H9 (cell line): ENCODE data around the gene TRIM44. TPM values are rescaled to one million over a fixed set of nuclear protein-coding genes. Genes with fewer than 3 reads are reported as not detected.

Experiments
- DNase-seq: peaks from one replicate; pipeline ENCODE4 v3.0.0-alpha.2; 2017
- H2AFZ ChIP-seq: one replicate; pipeline ENCODE4 v1.6.1; 2013; ENCODE audit warnings: mild to moderate bottlenecking, low read length, control low read depth, moderate library complexity
- H2AK5ac ChIP-seq: 2 replicates; pipeline ENCODE4 v1.6.1; 2013; ENCODE audit warnings: low read length, control low read depth, mixed read lengths; ENCODE audit not compliant: insufficient read length
- H2BK120ac ChIP-seq: one replicate; pipeline ENCODE4 v1.6.1; 2013; ENCODE audit warnings: low read depth, mild to moderate bottlenecking, low read length, control low read depth, inconsistent platforms; ENCODE audit not compliant: poor library complexity, severe bottlenecking
- H2BK12ac ChIP-seq: 2 replicates; pipeline ENCODE4 v1.6.1; 2013; ENCODE audit warnings: low read length, control low read depth, mixed read lengths, low read depth; ENCODE audit not compliant: insufficient read length
- H2BK15ac ChIP-seq: 2 replicates; pipeline ENCODE4 v1.6.1; 2013; ENCODE audit warnings: low read depth, low read length, control low read depth
- H2BK20ac ChIP-seq: one replicate; pipeline ENCODE4 v1.6.1; 2013; ENCODE audit warnings: low read depth, mild to moderate bottlenecking, low read length, control low read depth, inconsistent platforms; ENCODE audit not compliant: poor library complexity, severe bottlenecking
- H2BK5ac ChIP-seq: 2 replicates; pipeline ENCODE4 v1.6.1; 2013; ENCODE audit warnings: low read length, control low read depth, mixed read lengths; ENCODE audit not compliant: insufficient read length
- H3K14ac ChIP-seq: 2 replicates; pipeline ENCODE4 v1.6.1; 2013; ENCODE audit warnings: low read length, control low read depth; ENCODE audit not compliant: insufficient read depth
- H3K18ac ChIP-seq: 2 replicates; pipeline ENCODE4 v1.6.1; 2013; ENCODE audit warnings: low read depth, mild to moderate bottlenecking, mixed read lengths, low read length, control low read depth; ENCODE audit not compliant: insufficient read length
- H3K23ac ChIP-seq: 2 replicates; pipeline ENCODE4 v1.6.1; 2013; ENCODE audit warnings: low read length, control low read depth, mixed read lengths, low read depth; ENCODE audit not compliant: insufficient read length
- H3K23me2 ChIP-seq: 2 replicates; pipeline ENCODE4 v1.6.1; 2013; ENCODE audit warnings: low read depth, mild to moderate bottlenecking, mixed read lengths, low read length, control low read depth; ENCODE audit not compliant: insufficient read length, poor library complexity, severe bottlenecking
- H3K27ac ChIP-seq: 2 replicates; pipeline ENCODE4 v1.5.1; 2013; ENCODE audit warnings: low read length, control low read depth, mixed read lengths, low read depth; ENCODE audit not compliant: insufficient read length
- H3K27me3 ChIP-seq: 2 replicates; pipeline ENCODE4 v1.6.1; 2013; ENCODE audit warnings: low read length, control low read depth, inconsistent platforms; ENCODE audit not compliant: insufficient read depth
- H3K4ac ChIP-seq: 2 replicates; pipeline ENCODE4 v1.6.1; 2013; ENCODE audit warnings: low read depth, mild to moderate bottlenecking, control low read depth, inconsistent platforms, low read length, moderate library complexity
- H3K4me1 ChIP-seq: 2 replicates; pipeline ENCODE4 v1.6.1; 2013; ENCODE audit warnings: low read length, control low read depth, inconsistent platforms; ENCODE audit not compliant: insufficient read depth
- H3K4me2 ChIP-seq: 2 replicates; pipeline ENCODE4 v1.6.1; 2013; ENCODE audit warnings: low read length, control low read depth, mixed read lengths; ENCODE audit not compliant: insufficient read length, insufficient read depth
- H3K56ac ChIP-seq: 2 replicates; pipeline ENCODE4 v1.6.1; 2013; ENCODE audit warnings: low read depth, mild to moderate bottlenecking, mixed read lengths, low read length, control low read depth; ENCODE audit not compliant: insufficient read length
- H3K79me1 ChIP-seq: 2 replicates; pipeline ENCODE4 v1.6.1; 2013; ENCODE audit warnings: low read depth, mild to moderate bottlenecking, moderate library complexity, low read length, control low read depth, inconsistent platforms; ENCODE audit not compliant: insufficient read depth, poor library complexity, severe bottlenecking
- H3K79me2 ChIP-seq: 2 replicates; pipeline ENCODE4 v1.6.1; 2013; ENCODE audit warnings: low read length, control low read depth, inconsistent platforms; ENCODE audit not compliant: insufficient read depth
- H3K9ac ChIP-seq: 2 replicates; pipeline ENCODE4 v1.6.1; 2013; ENCODE audit warnings: low read length, control low read depth, mixed read lengths; ENCODE audit not compliant: insufficient read length; ENCODE audit errors: extremely low read depth
- H3K9me3 ChIP-seq: one replicate; pipeline ENCODE4 v1.6.1; 2013; ENCODE audit warnings: low read depth, low read length, inconsistent platforms; ENCODE audit not compliant: control insufficient read depth
- H3T11ph ChIP-seq: one replicate; pipeline ENCODE4 v1.6.1; 2013; ENCODE audit warnings: mild to moderate bottlenecking, low read length, control low read depth, inconsistent platforms
- H4K20me1 ChIP-seq: one replicate; pipeline ENCODE4 v1.6.1; 2013; ENCODE audit not compliant: control insufficient read depth, insufficient read length, insufficient read depth
- H4K5ac ChIP-seq: 2 replicates; pipeline ENCODE4 v1.6.1; 2013; ENCODE audit warnings: low read depth, mild to moderate bottlenecking, mixed read lengths, low read length, control low read depth; ENCODE audit not compliant: insufficient read length
- H4K8ac ChIP-seq: replicated peaks from 2 replicates; pipeline ENCODE4 v1.6.1; 2013; ENCODE audit warnings: low read length, control low read depth, mixed read lengths, low read depth; ENCODE audit not compliant: insufficient read length
- H4K91ac ChIP-seq: 2 replicates; pipeline ENCODE4 v1.6.1; 2013; ENCODE audit warnings: low read depth, mild to moderate bottlenecking, moderate library complexity, mixed read lengths, low read length, control low read depth; ENCODE audit not compliant: insufficient read length
- H3K27ac Mint-ChIP-seq, 3 experiments: 2 replicates in 2 of 3; 3 replicates in 1 of 3; pipeline ENCODE4 v1.8.0; 2020 to 2021; ENCODE audit warnings: mixed read lengths in 3 of 3, mild to moderate bottlenecking in 1 of 3, moderate library complexity in 1 of 3
- H3K27me3 Mint-ChIP-seq: 2 replicates; pipeline ENCODE4 v1.8.0; 2021; ENCODE audit warnings: low read depth, mild to moderate bottlenecking, moderate library complexity, mixed read lengths
- H3K36me3 Mint-ChIP-seq, 3 experiments: 2 replicates in 2 of 3; 3 replicates in 1 of 3; pipeline ENCODE4 v1.8.0; 2020 to 2021; ENCODE audit warnings: low read depth in 3 of 3, mixed read lengths in 3 of 3; ENCODE audit not compliant: insufficient read depth in 1 of 3
- H3K4me1 Mint-ChIP-seq, 2 experiments: 2 replicates each; pipeline ENCODE4 v1.8.0; 2020; ENCODE audit warnings: mixed read lengths in 2 of 2
- H3K4me3 Mint-ChIP-seq, 2 experiments: 2 replicates in 1 of 2; 3 replicates in 1 of 2; pipeline ENCODE4 v1.8.0; 2020 to 2021; ENCODE audit warnings: mild to moderate bottlenecking in 2 of 2, mixed read lengths in 2 of 2, moderate library complexity in 1 of 2
- H3K9me3 Mint-ChIP-seq, 2 experiments: 2 replicates in 1 of 2; 3 replicates in 1 of 2; pipeline ENCODE4 v1.8.0; 2020; ENCODE audit warnings: mild to moderate bottlenecking in 2 of 2, mixed read lengths in 2 of 2, moderate library complexity in 1 of 2
- WGBS: extraction: QIAGEN DNeasy Blood & Tissue Kit; methylation state at CpG from one replicate; pipeline ENCODE4 v1.1.7; 2013; ENCODE audit warnings: missing lambda C conversion rate, low lambda C conversion rate, mixed read lengths; ENCODE audit not compliant: insufficient read length; ENCODE audit errors: extremely low coverage; 5-methylcytosine and 5-hydroxymethylcytosine counted together
- total RNA-seq: library from RNA; stranded (reverse); gene quantifications from 2 replicates; pipeline ENCODE4 v1.2.1, GENCODE V29; 2021
- TF ChIP-seq, protein P1 (sequence below): fragments of 200-600 bp; sonication (generic); conservative IDR thresholded peaks from 3 replicates; pipeline ENCODE4 v1.8.0; 2021; ENCODE audit warnings: antibody characterized with exemption, mild to moderate bottlenecking

Gene TRIM44
- total RNA-seq, 1 experiment from 2014 or later: 37.7 TPM

DNA sequence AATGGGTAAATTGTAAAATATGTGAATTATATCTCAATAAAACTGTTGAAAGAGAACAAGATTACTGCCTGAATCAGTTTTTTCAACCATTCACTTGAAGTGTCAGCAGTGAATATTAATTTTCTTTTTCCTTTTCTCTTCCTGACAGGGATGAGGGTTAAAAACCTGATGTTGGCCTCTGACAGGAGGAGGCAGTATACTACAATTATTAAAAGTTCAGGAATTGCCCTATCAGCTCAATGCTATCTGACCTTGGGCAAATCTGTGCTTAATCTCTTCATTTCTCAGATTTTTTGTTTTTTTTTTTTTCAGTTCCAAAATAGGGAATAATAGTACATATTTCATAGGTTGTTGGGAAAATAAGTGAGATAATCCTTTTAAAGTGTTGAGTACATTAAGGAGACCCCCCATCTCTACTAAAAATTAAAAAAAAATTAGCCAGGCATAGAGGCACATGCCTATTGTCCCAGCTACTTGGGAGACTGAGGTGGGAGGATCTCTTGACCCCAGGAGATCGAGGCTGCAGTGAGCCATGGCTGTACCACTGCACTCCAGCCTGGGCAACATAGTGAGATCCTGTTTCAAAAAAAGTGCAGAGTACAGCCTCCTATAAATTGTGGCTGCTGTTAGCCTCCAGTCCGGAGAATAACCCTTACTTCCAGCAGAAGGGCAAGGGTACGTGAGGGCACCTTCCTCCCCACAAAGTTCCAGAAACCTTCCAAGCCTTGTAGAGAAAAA is 48.8 kb downstream of the TRIM44 start:
- Histone ChIP-seq H4K91ac (no peak overlapping the region), H3K4ac (no peak overlapping the region), H3K79me2 (no peaks in the 10 kb centered on the region), H2BK120ac (no peak overlapping the region), H3K4me2 (no peak overlapping the region), H3K18ac (no peak overlapping the region), H3K79me1 (no peaks in the 10 kb centered on the region), H4K20me1 (no peaks in the 10 kb centered on the region), H4K8ac (no peak overlapping the region), H2BK5ac (no peak overlapping the region), H3K4me1 (no peaks in the 10 kb centered on the region; the same call in 1 of the 2 replicates), H3K27ac (no peak overlapping the region), H2BK15ac (no peak overlapping the region), H2BK20ac (no peak overlapping the region), H3K9me3 (no peaks in the 10 kb centered on the region), H2BK12ac (no peak overlapping the region), H4K5ac (no peak overlapping the region), H3K56ac (no peak overlapping the region), H3K23me2 (no peaks in the 10 kb centered on the region), H3T11ph (no peak overlapping the region), H3K14ac (no peak overlapping the region), H3K27me3 (no peaks in the 10 kb centered on the region), H2AFZ (no peak overlapping the region), H3K23ac (no peak overlapping the region), H3K9ac (no peak overlapping the region), H2AK5ac (no peak overlapping the region)
- Mint-ChIP-seq H3K36me3 (no peaks in the 10 kb centered on the region), H3K27ac (no peak overlapping the region), H3K4me3 (no peak overlapping the region), H3K4me1 (peaks cover 0 to 3% of the 10 kb centered on the region in 2 experiments; a peak in 2 of 4 replicates), H3K27me3 (no peaks in the 10 kb centered on the region), H3K9me3 (no peaks in the 10 kb centered on the region)
- DNase-seq: no peak
- no CpG with 5 or more reads among the region's 3 CpGs for WGBS
- TF ChIP-seq, protein P1, sequence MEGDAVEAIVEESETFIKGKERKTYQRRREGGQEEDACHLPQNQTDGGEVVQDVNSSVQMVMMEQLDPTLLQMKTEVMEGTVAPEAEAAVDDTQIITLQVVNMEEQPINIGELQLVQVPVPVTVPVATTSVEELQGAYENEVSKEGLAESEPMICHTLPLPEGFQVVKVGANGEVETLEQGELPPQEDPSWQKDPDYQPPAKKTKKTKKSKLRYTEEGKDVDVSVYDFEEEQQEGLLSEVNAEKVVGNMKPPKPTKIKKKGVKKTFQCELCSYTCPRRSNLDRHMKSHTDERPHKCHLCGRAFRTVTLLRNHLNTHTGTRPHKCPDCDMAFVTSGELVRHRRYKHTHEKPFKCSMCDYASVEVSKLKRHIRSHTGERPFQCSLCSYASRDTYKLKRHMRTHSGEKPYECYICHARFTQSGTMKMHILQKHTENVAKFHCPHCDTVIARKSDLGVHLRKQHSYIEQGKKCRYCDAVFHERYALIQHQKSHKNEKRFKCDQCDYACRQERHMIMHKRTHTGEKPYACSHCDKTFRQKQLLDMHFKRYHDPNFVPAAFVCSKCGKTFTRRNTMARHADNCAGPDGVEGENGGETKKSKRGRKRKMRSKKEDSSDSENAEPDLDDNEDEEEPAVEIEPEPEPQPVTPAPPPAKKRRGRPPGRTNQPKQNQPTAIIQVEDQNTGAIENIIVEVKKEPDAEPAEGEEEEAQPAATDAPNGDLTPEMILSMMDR: peak; percentile 32; the same call in 2 of the 3 replicates
